NCI-H2227 treated with DMSO at 0.1 percent for 48 hours (cell line): ENCODE data around the gene DNM2.
A peak's percentile ranks its signal among the peaks of the same experiment; 100 is the strongest.
"Not testable (repeated sequence)": the region's sequence is repeated elsewhere in the genome, so short reads cannot be mapped to it uniquely, and the experiment has no call there.

Experiments used
- DNase-seq: peaks from one replicate; lab custom pipeline; 2025; lab: John Stamatoyannopoulos, UW

The DNM2 gene

DNA sequence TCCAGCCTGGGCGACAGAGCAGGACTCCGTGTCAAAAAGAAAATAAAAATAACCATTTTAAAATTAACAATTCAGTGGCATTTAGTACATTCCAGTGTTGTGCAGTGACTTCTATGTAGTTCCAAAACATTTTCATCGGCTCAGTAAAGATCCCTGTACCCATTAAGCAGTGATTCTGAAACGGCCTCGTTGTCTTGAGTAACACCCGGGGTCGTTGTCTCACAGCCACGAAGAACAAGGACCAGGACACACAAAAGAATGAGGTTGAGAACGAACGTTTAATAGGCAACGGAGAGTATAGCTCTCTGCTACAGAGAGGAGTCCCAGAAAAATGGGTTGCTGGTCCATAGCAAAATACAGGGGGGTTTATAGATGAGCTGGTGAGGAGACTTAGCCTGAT lies 120.5 kb downstream of the DNM2 start:
- no peak for DNase-seq

DNA sequence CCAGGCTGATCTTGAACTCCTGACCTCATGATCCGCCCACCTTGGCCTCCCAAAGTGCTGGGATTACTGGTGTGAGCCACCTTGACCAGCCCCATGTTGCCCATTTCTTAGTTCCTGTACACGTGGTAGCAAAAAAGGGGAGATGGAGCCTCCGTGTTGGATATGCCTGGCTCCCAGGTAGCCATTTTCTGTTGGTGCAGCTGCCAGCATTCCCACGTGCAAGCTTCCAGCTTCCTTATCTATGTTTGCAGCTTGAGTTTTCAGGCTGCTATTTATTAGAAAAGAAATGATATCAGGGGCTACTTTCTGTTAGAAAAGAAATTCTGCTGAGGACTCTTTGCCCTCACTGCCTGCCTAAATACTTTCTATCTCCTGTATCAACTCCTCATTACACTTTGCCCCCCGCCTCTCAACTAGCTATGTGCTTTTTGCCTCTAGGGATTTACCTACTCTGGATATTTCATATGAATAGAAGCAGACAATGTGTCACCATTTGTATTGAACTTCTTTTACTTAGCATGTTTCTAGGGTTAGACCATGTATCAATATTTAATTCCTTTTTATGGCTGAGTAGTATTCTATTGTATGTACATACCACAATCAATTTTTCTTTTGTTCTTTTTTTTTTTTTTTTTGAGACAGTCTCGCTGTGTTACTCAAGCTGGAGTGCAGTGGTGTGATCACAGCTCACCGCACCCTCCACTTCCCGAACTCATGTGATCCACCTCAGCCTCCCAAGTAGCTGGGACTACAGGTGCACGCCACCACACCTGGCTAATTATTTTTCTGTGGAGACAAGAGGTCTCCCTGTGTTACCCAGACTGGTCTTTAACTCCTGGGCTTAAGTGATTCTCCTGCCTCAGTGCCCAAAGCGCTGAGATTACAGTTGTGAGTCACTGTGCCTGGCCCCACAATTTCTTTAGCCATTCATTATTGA lies 121.5 kb downstream of the DNM2 start:
- DNase-seq, result no peak

DNA sequence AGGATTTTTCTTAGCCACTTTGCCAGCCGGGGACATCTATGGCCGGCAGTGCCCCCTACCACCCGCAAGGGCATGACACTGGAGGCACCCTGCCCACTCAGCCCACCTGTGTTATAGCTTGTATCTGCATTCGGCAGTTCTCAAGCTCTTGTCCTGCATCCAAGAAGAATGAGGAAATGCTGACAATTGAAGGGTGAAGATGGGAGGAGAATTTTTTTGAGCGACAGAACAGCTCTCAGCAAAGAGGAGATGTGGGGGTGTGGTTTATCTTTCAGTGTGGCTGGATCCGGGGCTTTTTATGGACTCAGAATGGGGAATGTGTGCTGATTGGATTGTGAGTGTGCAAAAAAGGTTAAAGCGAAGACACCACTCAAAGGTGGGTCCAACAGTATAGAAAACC lies 124.9 kb downstream of the DNM2 start:
- no peak for DNase-seq

DNA sequence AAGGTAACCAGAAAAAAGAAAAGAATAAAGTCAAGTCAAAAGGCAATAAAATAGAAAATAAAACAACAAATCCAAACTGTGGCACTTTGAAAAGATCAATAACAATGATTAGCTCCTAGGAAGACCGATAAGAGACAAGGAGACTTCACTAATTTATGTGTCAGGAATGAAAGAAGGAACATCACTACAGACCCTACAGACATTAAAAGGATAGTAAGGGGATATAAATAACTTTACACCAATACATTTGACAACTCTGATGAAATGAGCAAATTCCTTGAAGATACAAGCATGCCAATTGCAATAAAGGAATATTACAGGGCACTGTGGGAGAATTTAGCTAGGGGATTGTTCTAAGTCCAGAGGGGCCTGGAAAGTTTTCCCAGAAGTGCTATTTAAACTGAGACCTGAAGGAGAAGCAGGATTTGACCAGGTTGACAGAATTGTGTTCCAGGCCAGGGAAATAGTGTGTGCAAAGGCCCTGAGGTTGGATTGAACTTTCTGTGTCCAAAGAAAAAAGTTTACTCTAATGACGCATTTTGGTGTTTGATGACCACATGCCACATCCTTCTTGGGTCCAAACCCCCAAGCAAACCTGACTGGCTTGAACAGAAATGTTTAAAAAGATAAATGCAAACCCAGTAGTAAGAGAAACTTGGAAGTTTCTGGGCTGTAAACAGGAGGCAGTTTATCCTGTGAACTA lies 128.8 kb downstream of the DNM2 start:
- no peak for DNase-seq

DNA sequence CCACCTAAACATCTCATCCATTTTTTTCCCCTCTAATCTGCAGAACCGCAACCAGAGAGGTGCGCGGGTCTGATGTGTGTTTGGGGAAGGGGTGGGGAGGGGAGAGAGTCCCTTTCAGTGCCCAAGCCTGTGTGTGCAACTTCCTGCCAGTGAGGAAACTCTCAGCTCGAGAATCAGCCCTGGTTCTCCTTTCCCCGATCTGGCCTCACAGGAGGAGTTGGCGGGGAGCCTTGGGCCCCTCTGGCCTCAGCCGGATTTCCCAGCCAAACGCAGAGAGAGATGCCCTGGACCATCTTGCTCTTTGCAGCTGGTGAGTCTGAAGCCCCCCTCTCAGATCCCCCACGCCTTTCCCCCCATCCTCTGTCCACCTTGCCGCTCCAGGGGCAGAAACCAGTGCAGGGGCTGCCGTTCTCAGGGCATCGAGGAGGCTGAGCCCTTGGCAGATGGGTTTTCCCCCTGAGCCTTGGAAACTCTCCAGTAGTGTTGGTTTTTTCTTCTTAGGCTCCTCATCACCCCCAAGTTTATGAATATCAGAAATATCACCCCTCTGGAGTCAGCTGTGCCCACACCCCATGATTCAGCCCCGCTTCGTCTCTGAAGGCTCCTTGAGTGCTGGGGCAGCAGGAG lies 130.5 kb downstream of the DNM2 start, which contains the start of gene C19orf38:
C19orf38 (plus strand) TSS at position 186 of the 627 bp plus-strand sequence; CDS start at position 280, 94 bp downstream.
- no peak for DNase-seq

DNA sequence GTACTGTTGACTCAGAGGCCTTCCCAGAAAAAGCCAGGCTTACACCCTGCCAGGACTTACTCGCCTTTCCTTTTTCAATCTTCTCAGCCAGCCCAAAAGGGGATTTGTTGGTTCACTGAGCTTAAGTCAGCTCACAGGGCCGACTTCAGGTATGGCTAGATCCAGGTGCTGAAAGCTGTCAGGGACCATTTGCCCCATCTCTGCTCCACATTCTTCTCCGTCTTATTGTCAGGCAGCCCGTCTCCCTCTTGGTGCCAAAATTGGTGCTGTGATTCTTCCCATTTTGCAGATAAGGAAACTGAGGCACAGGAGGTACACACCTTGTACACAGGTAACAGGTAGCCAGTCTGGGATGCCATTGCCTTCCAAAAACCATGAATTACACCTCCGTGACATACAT lies 132.8 kb downstream of the DNM2 start:
- no peak for DNase-seq

DNA sequence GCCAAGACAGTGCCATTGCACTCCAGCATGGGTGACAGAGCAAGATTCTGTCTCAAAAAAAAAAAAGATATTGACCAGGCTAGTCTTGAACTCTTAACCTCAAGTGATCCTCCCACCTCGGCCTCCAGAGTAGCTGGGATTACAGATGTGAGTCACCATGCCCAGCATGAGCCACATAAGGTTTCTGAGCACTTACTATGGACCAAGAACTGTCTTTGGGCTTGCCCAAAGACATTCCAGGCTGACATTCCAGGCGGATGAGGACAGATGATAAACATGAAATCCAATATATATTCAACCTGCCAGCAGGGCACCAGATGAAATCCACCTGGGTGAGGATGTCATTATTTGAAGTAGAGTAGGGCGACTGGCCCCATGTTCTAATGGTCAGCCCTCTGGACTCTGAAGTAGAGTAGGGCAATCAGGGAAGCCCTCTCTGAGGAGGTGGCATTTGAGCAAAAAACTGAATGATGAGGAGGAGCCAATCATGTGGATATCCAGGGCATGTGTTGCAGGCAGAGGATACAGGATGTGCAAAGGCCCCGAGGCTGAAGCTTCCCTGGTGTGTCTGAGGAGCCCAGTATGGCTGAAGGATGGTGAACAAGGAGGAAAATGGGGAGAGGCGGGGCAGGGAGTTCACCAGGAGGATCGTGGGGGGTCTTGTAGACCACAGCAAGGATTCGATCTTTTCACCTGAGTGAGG lies 134.4 kb downstream of the DNM2 start:
- DNase-seq, result no peak

DNA sequence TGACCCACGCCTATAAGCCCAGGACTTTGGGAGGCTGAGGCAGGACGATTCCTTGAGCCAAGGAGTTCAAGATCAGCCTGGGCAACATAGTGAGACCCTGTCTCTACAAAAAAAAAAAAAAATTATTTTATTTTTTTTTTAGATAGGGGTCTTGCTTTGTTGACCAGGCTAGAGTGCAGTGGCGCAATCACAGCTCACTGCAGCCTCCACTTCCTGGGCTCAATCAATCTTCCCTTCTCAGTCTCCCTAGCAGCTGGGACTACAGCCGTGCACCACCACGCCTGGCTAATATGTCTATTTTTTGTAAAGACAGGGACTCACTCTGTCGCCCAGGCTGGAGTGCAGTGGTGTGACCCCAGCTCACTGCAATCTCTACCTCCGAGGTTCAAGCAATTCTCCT lies 135.1 kb downstream of the DNM2 start:
- DNase-seq, result no peak

DNA sequence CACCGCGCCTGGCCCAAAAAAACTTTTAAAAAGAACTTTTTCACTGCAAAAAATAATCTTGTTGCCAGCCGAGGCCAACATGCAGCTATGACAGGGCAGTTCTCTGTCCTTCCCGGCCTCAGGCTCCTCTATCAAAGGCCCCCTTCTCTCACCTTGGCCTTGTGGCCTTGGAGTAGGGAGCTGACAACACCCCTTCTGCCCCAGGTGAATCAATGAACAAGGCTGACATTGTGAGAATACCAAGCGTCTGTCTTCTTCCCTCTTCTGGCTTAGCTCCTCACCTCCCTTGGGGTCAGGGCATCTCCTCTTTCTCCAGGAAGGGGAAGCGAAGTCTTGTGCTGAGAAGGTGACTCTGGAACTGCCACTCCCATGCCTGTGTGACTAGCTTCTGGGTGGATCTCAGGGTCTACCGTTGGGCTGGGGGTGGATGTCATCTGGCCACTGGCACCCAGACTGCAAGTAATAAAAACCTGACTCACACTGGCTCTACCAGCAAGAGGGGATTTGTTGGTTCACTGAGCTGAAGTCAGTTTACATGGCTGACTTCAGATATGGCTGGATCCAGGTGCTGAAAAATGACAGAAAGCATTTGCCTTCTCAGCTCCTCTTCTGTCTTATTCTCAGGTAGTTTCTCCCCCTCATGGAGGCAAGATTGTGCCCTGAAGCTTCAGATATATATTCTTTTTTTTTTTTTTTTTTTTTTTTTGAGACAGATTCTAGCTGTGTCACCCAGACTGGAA lies 136.6 kb downstream of the DNM2 start:
- no peak for DNase-seq

DNA sequence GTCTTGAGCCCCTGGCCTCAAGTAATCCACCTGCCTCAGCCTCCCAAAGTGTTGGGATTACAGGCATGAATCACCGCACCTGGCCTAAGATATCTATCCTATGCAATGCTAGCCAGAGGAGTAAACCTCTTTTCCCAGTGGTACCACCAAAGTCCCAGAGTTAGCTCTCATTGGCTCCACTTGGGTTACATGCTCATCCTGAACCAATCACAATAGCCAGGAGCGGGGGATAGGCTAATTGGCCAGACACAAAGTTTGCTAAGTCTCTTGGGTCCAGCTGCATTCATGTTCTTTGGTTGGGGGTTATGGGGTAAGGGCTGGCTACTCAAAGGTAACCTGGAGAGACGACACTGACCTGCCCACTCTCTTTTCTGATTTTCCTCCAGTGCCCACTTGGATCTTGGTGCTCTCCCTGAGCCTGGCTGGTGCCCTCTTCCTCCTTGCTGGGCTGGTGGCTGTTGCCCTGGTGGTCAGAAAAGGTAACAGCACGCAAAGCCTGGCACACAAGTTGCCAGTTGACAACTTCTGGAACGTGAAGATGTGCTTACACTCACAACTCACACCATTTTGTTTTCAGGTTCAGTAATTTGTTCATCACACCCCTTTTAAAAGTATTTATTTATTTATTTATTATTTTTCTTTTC lies 138.1 kb downstream of the DNM2 start:
- DNase-seq, result no peak

DNA sequence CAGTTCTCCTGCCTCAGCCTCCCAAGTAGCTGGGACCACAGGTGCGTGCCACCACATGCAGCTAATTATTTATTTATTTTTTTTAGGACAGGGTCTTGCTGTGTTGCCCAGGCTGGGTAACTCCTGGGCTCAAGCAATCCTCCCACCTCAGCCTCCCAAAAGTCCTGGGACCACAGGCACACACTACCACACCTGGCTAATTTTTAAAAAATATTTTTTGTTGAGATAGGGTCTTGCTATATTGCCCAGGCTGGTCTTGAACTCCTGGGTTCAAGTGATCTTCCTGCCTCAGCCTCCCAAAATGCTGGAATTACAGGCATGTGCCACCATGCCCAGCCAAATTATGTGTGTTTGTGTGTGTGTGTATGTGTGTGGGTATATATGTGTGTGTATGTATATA lies 139.0 kb downstream of the DNM2 start:
- DNase-seq, result not testable (repeated sequence)

DNA sequence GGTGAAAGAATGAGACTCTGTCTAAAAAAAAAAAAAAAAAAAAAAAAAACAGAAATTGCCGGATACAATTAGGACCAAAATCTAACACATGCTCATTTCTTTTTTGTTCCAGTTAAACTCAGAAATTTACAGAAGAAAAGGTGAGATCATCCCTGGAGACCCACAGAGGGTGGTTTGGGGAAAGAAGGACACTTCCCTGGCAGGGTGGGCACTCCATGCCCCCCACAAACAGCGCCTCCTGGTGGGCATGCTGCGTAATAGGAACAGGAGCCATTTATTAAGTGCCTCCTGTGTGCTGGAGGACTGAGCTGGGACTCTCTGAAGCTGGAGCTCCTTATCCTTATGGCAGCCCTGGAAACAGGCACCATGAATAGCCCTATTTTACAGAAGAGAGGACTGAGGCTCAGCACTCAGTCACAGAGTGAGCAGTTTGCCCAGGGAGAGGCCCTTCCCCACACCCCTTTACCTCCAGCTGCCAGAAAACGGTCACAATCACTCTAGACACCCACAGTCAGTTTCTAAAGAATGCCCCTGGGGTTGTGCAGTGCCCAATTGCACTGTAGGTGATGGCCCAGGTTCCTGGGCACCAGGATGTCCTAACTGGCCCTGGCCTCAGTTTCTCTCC lies 140.4 kb downstream of the DNM2 start:
- DNase-seq, result no peak

DNA sequence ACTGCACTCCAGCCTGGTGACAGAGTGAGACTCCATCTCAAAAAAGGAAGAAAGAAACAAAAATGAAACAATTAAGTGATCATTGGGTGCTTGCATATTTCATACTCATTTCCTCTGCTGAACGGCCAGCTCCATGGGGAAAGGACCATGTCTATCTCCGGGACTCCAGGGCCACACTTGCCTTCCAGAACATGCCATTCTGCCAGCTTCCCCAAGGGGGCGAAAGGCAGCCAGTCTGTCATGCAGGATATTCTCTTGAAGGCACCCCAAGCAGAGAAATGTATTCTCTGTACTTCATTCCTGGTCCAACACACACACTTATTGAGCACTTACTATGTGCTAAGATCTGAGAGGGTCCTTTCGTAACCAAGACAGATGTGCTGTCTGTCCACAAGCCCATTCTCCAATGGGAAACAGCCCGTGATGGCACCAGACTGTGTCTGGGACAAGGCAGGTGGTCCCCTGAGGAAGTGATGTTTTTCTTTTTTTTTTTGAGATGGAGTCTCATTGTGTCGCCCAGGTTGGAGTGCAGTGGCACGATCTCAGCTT lies 143.3 kb downstream of the DNM2 start:
- DNase-seq, result no peak

DNA sequence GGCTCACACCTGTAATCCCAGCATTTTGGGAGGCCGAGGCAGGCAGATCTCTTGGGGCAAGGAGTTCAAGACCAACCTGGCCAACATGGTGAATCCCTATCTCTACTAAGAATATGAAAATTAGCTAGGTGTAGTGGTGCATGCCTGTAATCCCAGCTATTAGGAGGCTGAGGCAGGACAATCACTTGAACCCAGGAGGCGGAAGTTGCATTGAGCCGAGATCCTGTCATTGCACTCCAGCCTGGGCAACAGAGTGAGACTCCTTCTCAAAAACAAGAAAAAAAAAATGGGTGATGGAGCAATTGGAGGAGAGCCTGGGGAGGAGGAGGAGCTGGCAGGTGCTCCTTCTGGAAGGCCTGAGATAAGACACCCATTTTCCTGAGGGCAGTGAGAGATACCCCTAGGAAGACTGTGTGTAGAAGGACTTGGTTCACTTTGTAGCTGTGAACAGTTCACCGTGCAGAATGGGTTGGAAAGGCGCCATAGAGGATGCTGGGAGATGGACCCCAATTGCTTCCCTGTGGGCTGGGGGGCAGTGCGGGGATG lies 144.8 kb downstream of the DNM2 start:
- DNase-seq, result no peak

DNA sequence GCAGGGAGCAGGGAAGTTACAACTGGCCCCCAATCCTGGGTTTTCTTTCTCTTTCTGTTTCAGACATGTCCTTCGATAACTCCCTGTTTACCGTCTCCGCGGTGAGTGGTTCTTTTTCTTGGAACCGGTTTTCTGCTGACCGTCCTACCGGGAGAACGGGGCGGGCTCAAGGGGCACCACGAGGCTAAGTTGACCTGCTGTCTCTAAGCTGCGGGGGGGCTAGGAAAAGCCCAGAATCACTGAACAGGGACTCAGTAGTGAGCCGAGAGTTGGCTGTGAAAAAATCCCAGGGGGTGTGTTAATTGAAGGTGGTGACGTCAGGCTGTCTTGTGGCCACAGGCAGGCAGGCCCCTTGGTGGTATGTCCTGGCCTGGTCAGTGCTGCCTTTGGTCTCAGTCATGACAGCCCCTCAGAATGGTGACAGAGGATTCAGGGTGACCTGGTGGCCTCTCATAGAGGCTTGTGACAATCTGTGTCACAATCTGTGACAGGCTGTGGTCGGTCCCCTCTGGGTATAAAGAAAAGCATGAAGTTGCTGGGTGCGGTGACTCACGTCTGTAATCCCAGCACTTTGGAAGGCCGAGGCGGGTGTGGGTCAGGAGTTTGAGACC lies 145.3 kb downstream of the DNM2 start:
- no peak for DNase-seq

DNA sequence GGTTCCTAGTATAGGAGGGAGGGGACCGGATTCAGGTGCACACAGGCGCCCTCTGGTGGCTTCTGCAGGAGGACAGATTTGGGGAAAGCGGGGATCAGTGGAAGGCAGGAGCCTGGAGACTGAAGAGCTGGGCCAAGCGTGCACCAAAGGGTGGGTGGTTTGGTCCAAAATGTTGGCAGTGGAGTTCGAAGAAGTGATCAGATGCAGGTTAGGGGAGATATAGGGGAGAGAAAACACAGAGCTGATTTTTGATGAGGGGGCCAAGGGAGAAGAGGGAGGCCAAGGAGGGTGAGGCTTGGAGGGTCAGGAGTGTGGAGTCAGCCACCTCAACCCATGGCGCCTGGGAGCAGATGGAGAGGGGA lies 146.6 kb downstream of the DNM2 start:
- DNase-seq, result peak; percentile 45

DNA sequence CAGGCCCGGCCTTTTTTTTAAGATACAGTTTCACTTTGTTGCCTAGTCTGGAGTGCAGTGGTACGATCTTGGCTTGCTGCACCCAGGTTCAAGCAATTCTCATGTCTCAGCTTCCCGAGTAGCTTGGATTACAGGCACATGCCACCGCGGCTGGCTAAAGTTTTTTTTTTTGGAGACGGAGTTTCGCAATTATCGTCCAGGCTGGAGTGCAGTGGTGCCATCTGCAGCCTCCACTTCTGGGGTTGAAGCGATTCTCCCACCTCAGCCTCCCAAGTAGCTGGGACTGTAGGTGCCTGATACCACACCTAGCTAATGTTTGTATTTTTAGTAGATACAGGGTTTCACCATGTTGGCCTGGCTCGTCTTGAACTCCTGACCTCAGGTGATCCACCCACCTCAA lies 148.6 kb downstream of the DNM2 start:
- no peak for DNase-seq

DNA sequence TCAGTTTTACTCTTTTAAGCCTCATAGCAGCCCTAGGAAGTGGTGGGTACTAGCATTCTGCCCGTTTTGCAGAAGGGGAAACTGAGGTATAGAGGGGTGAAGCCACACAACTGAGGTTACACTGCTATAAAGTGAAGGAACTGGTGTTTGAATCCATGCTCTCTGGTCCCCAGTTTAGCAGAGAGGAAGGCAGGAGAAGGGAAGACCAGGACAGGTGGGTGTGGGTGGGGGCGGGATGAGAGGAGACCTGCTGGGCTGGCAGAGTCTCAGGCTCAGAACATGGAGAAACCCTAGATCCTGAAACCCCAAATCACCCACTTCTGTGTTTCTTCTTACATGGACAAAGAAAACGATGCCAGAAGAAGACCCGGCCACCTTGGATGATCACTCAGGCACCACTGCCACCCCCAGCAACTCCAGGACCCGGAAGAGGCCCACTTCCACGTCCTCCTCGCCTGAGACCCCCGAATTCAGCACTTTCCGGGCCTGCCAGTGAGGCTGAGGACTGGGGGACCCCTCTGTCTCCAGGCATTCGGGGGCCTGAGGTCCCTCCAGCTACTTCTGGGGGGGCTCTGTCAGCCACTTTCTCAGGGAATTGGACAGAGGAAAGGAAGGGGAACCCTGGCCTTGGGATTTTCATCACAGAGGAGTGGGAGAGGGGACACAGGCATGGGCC lies 151.1 kb downstream of the DNM2 start:
- DNase-seq, result no peak

DNA sequence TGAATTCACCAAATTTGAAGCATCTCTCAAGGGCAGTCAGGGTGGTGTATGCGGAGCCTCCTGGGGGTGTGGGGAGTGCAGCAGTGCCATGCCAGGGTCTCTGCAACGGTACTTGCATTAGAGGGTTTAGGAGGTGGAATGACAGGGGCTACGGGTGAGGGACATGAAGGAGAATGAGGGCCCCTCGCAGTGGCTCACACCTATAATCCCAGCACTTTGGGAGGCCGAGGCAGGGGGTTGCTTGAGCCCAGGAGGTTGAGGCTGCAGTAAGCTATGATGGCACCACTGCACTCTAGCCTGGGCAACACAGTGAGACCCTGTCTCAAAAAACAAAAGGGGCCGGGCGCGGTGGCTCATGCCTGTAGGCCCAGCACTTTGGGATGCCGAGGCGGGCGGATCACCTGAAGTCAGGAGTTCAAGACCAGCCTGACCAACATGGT lies 152.0 kb downstream of the DNM2 start:
- not testable (repeated sequence) for DNase-seq
